Measurements from ENCODE around the gene MRPS18C. TPM values are rescaled to one million over a fixed set of nuclear protein-coding genes. Genes with fewer than 3 reads are reported as not detected.
"Not testable (repeated sequence)": the region's sequence is repeated elsewhere in the genome, so short reads cannot be mapped to it uniquely, and the experiment has no call there.

Gene MRPS18C
- total RNA-seq, 1 donor from 2014 or later, result 46.7 TPM

DNA sequence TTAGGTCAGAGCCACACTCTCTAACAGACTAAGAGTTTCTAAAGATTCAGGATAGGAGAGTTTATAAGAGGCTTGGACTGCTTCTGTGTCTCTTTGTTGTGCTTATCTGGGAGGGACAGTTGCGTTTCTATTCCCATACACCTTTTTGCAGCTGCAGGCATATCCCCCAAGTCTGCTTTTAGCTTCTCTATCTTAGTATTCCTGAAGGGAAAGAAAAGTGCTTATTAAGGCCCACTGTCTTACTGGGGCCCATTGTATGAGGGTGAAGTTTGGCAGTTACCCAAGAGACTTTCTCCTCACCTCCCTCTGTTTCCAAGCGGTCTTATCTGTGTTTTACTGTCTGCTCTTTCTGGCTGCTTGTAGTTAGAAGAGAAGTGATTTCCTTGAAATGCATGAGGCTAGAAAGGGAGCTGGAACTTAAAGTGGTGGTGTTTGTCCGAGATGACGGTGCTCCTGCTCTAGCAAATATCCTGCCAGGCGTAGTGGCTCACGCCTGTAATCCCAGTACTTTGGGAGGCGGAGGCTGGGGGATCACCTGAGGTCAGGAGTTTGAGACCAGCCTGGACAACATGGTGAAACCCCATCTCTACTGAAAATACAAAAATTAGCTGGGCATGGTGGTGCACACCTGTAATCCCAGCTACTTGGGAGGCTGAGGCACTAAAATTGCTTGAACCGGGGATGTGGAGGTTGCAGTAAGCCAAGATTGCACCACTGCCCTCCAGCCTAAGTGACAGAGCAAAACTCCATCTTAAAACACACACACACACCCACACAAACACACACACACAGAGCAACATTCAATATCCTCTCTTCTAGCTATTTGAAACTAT is 40.4 kb downstream of the MRPS18C start:
- not testable (repeated sequence) for DNase-seq (ENCODE audit: low spot score)

- no peak for DNase-seq (ENCODE audit: low spot score)
Observed at GRCh38 chr4:83498187-83498586, 42.3 kb downstream of the MRPS18C start.

GRCh38 chr4:83501671-83502070 is 45.8 kb downstream of the MRPS18C start:
- not testable (repeated sequence) for DNase-seq (ENCODE audit: low spot score)

DNA sequence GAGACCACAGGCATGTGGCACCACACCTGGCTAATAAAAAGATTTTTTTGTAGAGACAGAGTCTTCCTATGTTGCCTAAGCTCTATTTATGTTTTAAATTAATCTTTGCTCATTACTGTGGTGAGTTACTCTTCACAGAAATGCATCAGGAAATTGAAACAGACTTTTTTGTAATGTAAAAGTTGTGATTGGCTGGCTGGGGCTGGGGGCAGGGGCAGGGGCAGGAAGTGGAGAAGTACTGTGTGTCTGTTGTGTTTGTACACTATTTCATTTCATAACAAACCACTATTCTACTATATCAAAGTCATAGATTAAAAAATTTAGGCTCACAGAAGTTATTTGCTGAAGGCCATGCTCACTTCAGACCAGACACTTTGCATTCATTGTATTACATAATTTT is 48.1 kb downstream of the MRPS18C start:
- no peak for DNase-seq (ENCODE audit: low spot score)

DNA sequence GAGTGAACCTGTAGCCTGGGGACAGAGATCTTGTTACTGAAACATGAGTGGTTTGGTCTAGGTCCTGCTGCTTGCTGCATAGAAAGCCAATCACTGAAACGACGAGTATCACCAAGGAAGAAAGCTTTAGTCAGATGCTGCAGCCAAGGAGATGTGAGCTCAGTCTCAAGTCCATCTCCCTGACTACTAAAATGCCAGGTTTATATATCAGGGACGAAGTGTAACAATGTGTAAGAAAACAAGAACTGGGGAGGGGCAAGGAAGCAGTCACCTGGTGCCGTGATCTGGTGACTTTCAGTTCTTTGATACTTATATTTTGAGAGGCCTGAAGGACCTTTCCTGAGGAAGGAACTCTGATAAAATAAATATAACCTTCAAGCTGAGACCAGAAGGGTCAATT is 48.6 kb downstream of the MRPS18C start:
- DNase-seq (ENCODE audit: low spot score), result no peak

- DNase-seq (ENCODE audit: low spot score), result no peak
Observed at GRCh38 chr4:83504996-83505395, 49.1 kb downstream of the MRPS18C start.

DNA sequence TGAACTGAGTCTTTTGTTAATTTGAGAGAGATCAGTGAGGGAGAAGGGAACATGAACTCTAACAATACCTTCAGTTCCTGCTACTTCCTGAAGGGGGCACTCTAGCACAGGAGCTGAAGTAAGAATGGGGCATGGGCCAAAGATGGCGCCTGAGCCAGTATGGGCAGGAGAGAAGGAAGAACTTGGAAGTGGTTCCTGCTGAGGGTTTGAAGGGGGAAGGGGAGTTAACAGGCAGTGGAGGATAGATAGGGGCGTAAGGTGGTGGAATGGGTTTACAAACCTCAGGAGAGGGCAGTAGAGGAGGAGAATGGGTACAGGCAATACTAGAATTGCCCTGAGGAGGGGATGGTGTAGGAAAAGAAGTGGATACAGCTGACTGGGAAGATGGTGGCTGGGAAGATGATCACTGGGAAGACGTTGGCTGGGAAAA is 53.3 kb downstream of the MRPS18C start:
- not testable (repeated sequence) for DNase-seq (ENCODE audit: low spot score)

GRCh38 chr4:83510442-83510841 is 54.6 kb downstream of the MRPS18C start:
- no peak for DNase-seq (ENCODE audit: low spot score)

Other genes starting within 250 kb of the MRPS18C start
- 10.3 TPM for gene COQ2, start 171.3 kb upstream of the MRPS18C start, total RNA-seq
- gene HPSE, start 121.2 kb upstream of the MRPS18C start, total RNA-seq, result 7.4 TPM
- gene HELQ, start 235 bp upstream of the MRPS18C start, total RNA-seq, result 11.2 TPM
- gene ABRAXAS1, start 29.0 kb downstream of the MRPS18C start, total RNA-seq, result 9.0 TPM
- 9.2 TPM for gene GPAT3, start 80.0 kb downstream of the MRPS18C start, total RNA-seq